MCF 10A (cell line): ENCODE data around the gene SEMA3C. TPM values are rescaled to one million over a fixed set of nuclear protein-coding genes. Genes with fewer than 3 reads are reported as not detected.

Experiments
- BruUV-seq: library from RNA; stranded (reverse); fragments of 400-500 nt; replicated peaks from 2 replicates; lab custom pipeline; 2021; lab: Mats Ljungman, UMichigan
- CTCF ChIA-PET: fragments of 300-600 bp; sonication (Branson Sonifier 250); formaldehyde crosslinking; extraction: SDS; loops from one replicate; lab custom pipeline; 2021; ENCODE audit warnings: antibody characterized with exemption, inconsistent platforms; lab: Yijun Ruan, JAX
- POLR2A ChIA-PET: fragments of 300-600, 350-650 bp; sonication (Branson Sonifier 250); formaldehyde crosslinking; extraction: SDS; loops from one replicate; lab custom pipeline; 2020; ENCODE audit warnings: antibody characterized with exemption, inconsistent platforms; lab: Yijun Ruan, JAX
- DNase-seq: peaks from one replicate; pipeline ENCODE4 v3.0.0-alpha.2; 2018; ENCODE audit not compliant: unreplicated experiment
- H3K27ac Mint-ChIP-seq: one replicate; pipeline ENCODE4 v1.8.0; 2022; ENCODE audit warnings: mild to moderate bottlenecking, low read depth, mixed read lengths; ENCODE audit not compliant: unreplicated experiment
- H3K27me3 Mint-ChIP-seq: one replicate; pipeline ENCODE4 v1.8.0; 2022; ENCODE audit warnings: mixed read lengths; ENCODE audit not compliant: insufficient read depth, unreplicated experiment
- H3K36me3 Mint-ChIP-seq: one replicate; pipeline ENCODE4 v1.8.0; 2022; ENCODE audit warnings: mild to moderate bottlenecking, moderate library complexity, mixed read lengths; ENCODE audit not compliant: insufficient read depth, unreplicated experiment
- H3K4me1 Mint-ChIP-seq: one replicate; pipeline ENCODE4 v1.8.0; 2022; ENCODE audit warnings: mixed read lengths; ENCODE audit not compliant: insufficient read depth, unreplicated experiment
- H3K4me3 Mint-ChIP-seq: one replicate; pipeline ENCODE4 v1.8.0; 2022; ENCODE audit warnings: mild to moderate bottlenecking, moderate library complexity, mixed read lengths; ENCODE audit not compliant: unreplicated experiment
- H3K9me3 Mint-ChIP-seq: one replicate; pipeline ENCODE4 v1.8.0; 2022; ENCODE audit warnings: mixed read lengths; ENCODE audit not compliant: unreplicated experiment
- intact Hi-C: fragments of 100-400 bp; cut with micrococcal nuclease; formaldehyde crosslinking; loops from 2 replicates; pipeline ENCODE4 v1.14.1; 2022
- total RNA-seq: library from RNA; stranded (reverse); gene quantifications from 2 replicates; pipeline ENCODE4 v1.2.3, GENCODE V29; 2022
- TF ChIP-seq, protein P1 (sequence below): fragments of 200-600 bp; IDR thresholded peaks from one replicate; pipeline ENCODE4 v1.8.0; 2022; ENCODE audit warnings: antibody characterized with exemption, mild to moderate bottlenecking; ENCODE audit not compliant: unreplicated experiment

SEMA3C gene
- total RNA-seq, 1 experiment from 2014 or later: 140 TPM

DNA sequence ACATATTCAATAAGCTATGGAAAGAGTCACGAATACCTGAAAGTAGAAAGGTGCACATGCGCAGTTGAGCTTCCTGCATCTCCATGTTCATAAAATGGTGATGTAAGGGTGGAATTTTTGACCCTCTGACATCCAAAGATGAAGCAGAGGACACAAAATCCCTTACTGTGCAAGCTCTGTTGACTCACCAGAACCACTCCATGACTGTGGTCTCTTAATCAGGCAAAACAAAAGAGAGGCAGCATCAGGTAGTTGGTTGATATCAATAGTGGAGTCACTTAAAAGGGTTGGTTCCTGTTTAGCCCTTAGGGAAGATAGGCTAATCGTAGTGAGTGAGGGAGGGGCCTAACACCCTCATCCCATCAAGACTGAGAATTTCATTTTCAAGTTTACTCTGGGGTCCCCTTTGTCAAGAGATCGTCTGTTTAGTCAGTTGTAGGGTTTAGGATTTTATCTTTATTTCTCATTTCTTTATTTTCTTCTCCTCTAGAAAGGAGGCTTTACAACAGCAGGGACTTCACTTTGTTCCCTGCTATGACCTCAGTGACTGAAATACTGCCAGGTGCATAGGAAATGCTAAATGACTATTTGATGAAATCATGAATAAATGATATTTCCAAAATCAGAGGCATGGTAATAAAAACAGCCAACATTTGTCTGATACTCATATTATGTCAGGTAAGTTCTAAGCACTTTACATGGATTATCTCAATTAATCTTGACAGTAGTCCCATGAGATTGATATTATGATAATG is 182.3 kb downstream of the SEMA3C start:
- intact Hi-C loops: no loop called here
- BruUV-seq: no TSS peak
- no peak for DNase-seq

DNA sequence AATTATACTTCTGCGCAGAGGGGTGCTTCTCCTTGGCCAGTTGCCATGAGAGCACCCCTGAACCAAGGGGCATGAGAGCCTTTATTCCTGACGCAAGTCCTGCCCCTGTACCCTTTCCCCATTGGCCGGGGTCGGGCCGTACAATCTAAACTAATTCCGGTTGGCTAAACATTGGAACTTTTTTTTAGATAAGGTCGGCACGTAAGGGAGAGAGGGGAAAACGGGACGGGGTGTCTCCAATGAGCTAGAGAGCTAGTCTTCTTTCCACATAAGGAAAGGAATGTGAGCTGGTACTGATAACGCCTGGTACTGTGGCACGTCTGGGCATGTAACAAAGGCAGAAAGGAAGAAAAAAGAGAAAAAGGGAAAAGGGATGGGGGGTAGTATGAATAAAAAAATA is 183.5 kb downstream of the SEMA3C start:
- peaks cover 6% of the 10 kb centered on the region for H3K4me1 Mint-ChIP-seq
- intact Hi-C loops: no loop called here
- no peaks in the 10 kb centered on the region for H3K36me3 Mint-ChIP-seq
- H3K27me3 Mint-ChIP-seq: no peaks in the 10 kb centered on the region
- H3K4me3 Mint-ChIP-seq: no peak overlapping the region
- peak overlapping the region; percentile 1 for H3K27ac Mint-ChIP-seq
- peaks cover 7% of the 10 kb centered on the region for H3K9me3 Mint-ChIP-seq
- BruUV-seq: no TSS peak
- CTCF ChIA-PET: interaction anchor here (0.7 to 1.7 kb wide), 4 partner anchors 10 to 735 kb away, joined by 3 to 7 read pairs (median 4); no protein-coding TSS in a partner anchor
- TF ChIP-seq, protein P1, sequence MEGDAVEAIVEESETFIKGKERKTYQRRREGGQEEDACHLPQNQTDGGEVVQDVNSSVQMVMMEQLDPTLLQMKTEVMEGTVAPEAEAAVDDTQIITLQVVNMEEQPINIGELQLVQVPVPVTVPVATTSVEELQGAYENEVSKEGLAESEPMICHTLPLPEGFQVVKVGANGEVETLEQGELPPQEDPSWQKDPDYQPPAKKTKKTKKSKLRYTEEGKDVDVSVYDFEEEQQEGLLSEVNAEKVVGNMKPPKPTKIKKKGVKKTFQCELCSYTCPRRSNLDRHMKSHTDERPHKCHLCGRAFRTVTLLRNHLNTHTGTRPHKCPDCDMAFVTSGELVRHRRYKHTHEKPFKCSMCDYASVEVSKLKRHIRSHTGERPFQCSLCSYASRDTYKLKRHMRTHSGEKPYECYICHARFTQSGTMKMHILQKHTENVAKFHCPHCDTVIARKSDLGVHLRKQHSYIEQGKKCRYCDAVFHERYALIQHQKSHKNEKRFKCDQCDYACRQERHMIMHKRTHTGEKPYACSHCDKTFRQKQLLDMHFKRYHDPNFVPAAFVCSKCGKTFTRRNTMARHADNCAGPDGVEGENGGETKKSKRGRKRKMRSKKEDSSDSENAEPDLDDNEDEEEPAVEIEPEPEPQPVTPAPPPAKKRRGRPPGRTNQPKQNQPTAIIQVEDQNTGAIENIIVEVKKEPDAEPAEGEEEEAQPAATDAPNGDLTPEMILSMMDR: no peak
- POLR2A ChIA-PET: interaction anchor here (1.3 to 1.4 kb wide), 2 partner anchors 13 to 18 kb away, joined by 3 to 4 read pairs; no protein-coding TSS in a partner anchor
- no peak for DNase-seq

More for the DNA sequence above, 182.3 kb downstream of the SEMA3C start:
- Mint-ChIP-seq H3K9me3 (peaks cover 7% of the 10 kb centered on the region), H3K27ac (peak overlapping the region; percentile 1), H3K36me3 (no peaks in the 10 kb centered on the region), H3K4me1 (peaks cover 10% of the 10 kb centered on the region), H3K4me3 (no peak overlapping the region), H3K27me3 (no peaks in the 10 kb centered on the region)
- ChIA-PET CTCF (interaction anchor here (0.6 to 1.7 kb wide), 3 partner anchors 12 to 38 kb away, joined by 3 to 7 read pairs (median 3); no protein-coding TSS in a partner anchor), POLR2A (interaction anchor here (0.6 to 1.9 kb wide), 4 partner anchors 10 to 21 kb away, joined by 3 to 5 read pairs (median 4); no protein-coding TSS in a partner anchor)
- TF ChIP-seq, protein P1: no peak

DNA sequence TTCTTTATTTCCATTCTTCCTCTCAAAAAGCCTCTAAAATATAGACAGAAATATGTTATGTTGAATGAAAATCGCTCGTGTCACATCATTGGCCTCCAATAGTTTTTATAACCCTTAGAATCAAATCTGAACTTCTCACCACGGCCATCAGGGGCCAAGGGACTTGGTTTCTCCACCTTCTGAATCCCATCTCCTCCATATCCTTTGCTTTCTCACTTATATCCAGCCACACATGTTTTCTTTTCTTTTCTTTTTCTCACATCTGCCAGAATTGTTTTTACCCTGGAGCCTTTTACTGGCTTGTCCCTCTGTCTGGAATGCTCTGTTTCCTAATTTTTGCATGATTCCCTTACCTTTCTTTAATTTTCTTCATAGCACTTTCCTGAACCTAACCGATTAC is 184.8 kb downstream of the SEMA3C start:
- no peak overlapping the region for H3K4me3 Mint-ChIP-seq
- POLR2A ChIA-PET: no interaction called here

More for the DNA sequence above, 184.8 kb downstream of the SEMA3C start:
- intact Hi-C loops: no loop called here
- H3K4me1 Mint-ChIP-seq: peaks cover 10% of the 10 kb centered on the region
- no peaks in the 10 kb centered on the region for H3K27me3 Mint-ChIP-seq
- peaks cover 7% of the 10 kb centered on the region for H3K9me3 Mint-ChIP-seq
- no peaks in the 10 kb centered on the region for H3K36me3 Mint-ChIP-seq
- BruUV-seq: no TSS peak
- CTCF ChIA-PET: interaction anchor here (2.9 kb wide), 1 partner anchor 34 kb away, joined by 11 read pairs; no protein-coding TSS in a partner anchor
- no peak overlapping the region for H3K27ac Mint-ChIP-seq
- TF ChIP-seq, protein P1: no peak
- DNase-seq: no peak
